HEK293 (cell line): ENCODE results near the gene GAD1.

Source experiments
- AEBP2 ChIP-seq: fragments of 450-650 bp; formaldehyde crosslinking; IDR thresholded peaks from 2 replicates; pipeline ENCODE4 v1.5.1; 2016; ENCODE audit warnings: missing biosample characterization, missing genetic modification characterization, borderline replicate concordance
- BCL11A ChIP-seq: fragments of 450-650 bp; formaldehyde crosslinking; IDR thresholded peaks from 2 replicates; pipeline ENCODE4 v1.5.1; 2016; ENCODE audit warnings: low read depth, missing biosample characterization, missing genetic modification characterization
- CTCF ChIP-seq: fragments of 450-650 bp; formaldehyde crosslinking; IDR thresholded peaks from 2 replicates; pipeline ENCODE4 v1.5.1; 2016; ENCODE audit warnings: missing biosample characterization, missing genetic modification characterization
- IKZF3 ChIP-seq: fragments of 450-650 bp; IDR thresholded peaks from 2 replicates; pipeline ENCODE4 v1.5.0; 2018; ENCODE audit warnings: missing biosample characterization, mild to moderate bottlenecking, missing genetic modification characterization, moderate library complexity
- KLF10 ChIP-seq: fragments of 450-650 bp; IDR thresholded peaks from 2 replicates; pipeline ENCODE4 v1.5.1; 2018; ENCODE audit warnings: missing biosample characterization, mild to moderate bottlenecking, missing genetic modification characterization
- KLF16 ChIP-seq: fragments of 450-650 bp; formaldehyde crosslinking; IDR thresholded peaks from 2 replicates; pipeline ENCODE4 v1.5.1; 2017; ENCODE audit warnings: missing biosample characterization, missing genetic modification characterization
- SP3 ChIP-seq: fragments of 450-650 bp; formaldehyde crosslinking; IDR thresholded peaks from 2 replicates; pipeline ENCODE4 v1.5.1; 2016; ENCODE audit warnings: missing biosample characterization, missing genetic modification characterization
- YY2 ChIP-seq: fragments of 450-650 bp; formaldehyde crosslinking; IDR thresholded peaks from 2 replicates; pipeline ENCODE4 v1.5.1; 2016; ENCODE audit warnings: missing biosample characterization, missing genetic modification characterization
- ZBTB11 ChIP-seq: fragments of 450-650 bp; formaldehyde crosslinking; conservative IDR thresholded peaks from 2 replicates; pipeline ENCODE4 v1.5.1; 2016; ENCODE audit warnings: low read depth, missing biosample characterization, missing genetic modification characterization
- ZBTB21 ChIP-seq: fragments of 450-650 bp; formaldehyde crosslinking; IDR thresholded peaks from 2 replicates; pipeline ENCODE4 v1.5.1; 2017; ENCODE audit warnings: missing biosample characterization, missing genetic modification characterization
- ZBTB26 ChIP-seq: fragments of 450-650 bp; formaldehyde crosslinking; optimal IDR thresholded peaks from 2 replicates; pipeline ENCODE3; 2016; ENCODE audit warnings: missing biosample characterization, mild to moderate bottlenecking, missing genetic modification characterization
- ZBTB7A ChIP-seq: fragments of 450-650 bp; formaldehyde crosslinking; IDR thresholded peaks from 2 replicates; pipeline ENCODE4 v1.5.1; 2016; ENCODE audit warnings: low read depth, missing biosample characterization, missing genetic modification characterization
- ZFP37 ChIP-seq: fragments of 450-650 bp; formaldehyde crosslinking; IDR thresholded peaks from 2 replicates; pipeline ENCODE4 v1.5.1; 2016; ENCODE audit warnings: missing biosample characterization, missing genetic modification characterization
- ZFP69B ChIP-seq: fragments of 450-650 bp; formaldehyde crosslinking; IDR thresholded peaks from 2 replicates; pipeline ENCODE4 v1.5.1; 2016; ENCODE audit warnings: missing biosample characterization, missing genetic modification characterization
- ZNF169 ChIP-seq: fragments of 450-650 bp; formaldehyde crosslinking; IDR thresholded peaks from 2 replicates; pipeline ENCODE4 v1.5.1; 2016; ENCODE audit warnings: missing biosample characterization, missing genetic modification characterization
- ZNF221 ChIP-seq: fragments of 450-650 bp; formaldehyde crosslinking; IDR thresholded peaks from 2 replicates; pipeline ENCODE4 v1.5.1; 2017; ENCODE audit warnings: missing biosample characterization, missing genetic modification characterization, borderline replicate concordance
- ZNF266 ChIP-seq: fragments of 450-650 bp; formaldehyde crosslinking; IDR thresholded peaks from 2 replicates; pipeline ENCODE4 v1.5.1; 2016; ENCODE audit warnings: missing biosample characterization, missing genetic modification characterization, low read depth
- ZNF274 ChIP-seq, 2 experiments: fragments of 200-500 bp in 1 of 2; fragments of 450-650 bp in 1 of 2; sonication (Bioruptor generic) in 1 of 2; formaldehyde crosslinking in 1 of 2; IDR thresholded peaks; 2 replicates each; pipeline versions ENCODE4 v1.5.1 to v1.6.1; 2014 to 2016; ENCODE audit warnings: borderline replicate concordance in 1 of 2, inconsistent platforms in 1 of 2, low read length in 1 of 2, missing biosample characterization in 1 of 2, missing genetic modification characterization in 1 of 2
- ZNF350 ChIP-seq: fragments of 450-650 bp; formaldehyde crosslinking; IDR thresholded peaks from 2 replicates; pipeline ENCODE4 v1.5.0; 2017; ENCODE audit warnings: missing biosample characterization, mild to moderate bottlenecking, missing genetic modification characterization
- ZNF501 ChIP-seq: fragments of 450-650 bp; formaldehyde crosslinking; IDR thresholded peaks from 2 replicates; pipeline ENCODE4 v1.5.1; 2016; ENCODE audit warnings: missing biosample characterization, missing genetic modification characterization
- ZNF510 ChIP-seq: fragments of 450-650 bp; formaldehyde crosslinking; IDR thresholded peaks from 2 replicates; pipeline ENCODE4 v1.5.1; 2018; ENCODE audit warnings: mild to moderate bottlenecking, missing genetic modification characterization, missing biosample characterization; ENCODE audit not compliant: insufficient replicate concordance
- ZNF513 ChIP-seq: fragments of 450-650 bp; IDR thresholded peaks from 2 replicates; pipeline ENCODE4 v1.5.1; 2018; ENCODE audit warnings: missing biosample characterization, missing genetic modification characterization
- ZNF610 ChIP-seq: fragments of 450-650 bp; formaldehyde crosslinking; IDR thresholded peaks from 2 replicates; pipeline ENCODE4 v1.5.1; 2016; ENCODE audit warnings: missing biosample characterization, missing genetic modification characterization, borderline replicate concordance
- ZNF623 ChIP-seq: fragments of 450-650 bp; formaldehyde crosslinking; IDR thresholded peaks from 2 replicates; pipeline ENCODE4 v1.5.1; 2016; ENCODE audit warnings: missing biosample characterization, missing genetic modification characterization
- ZNF660 ChIP-seq: fragments of 450-650 bp; IDR thresholded peaks from 2 replicates; pipeline ENCODE4 v1.5.1; 2018; ENCODE audit warnings: missing biosample characterization, mild to moderate bottlenecking, missing genetic modification characterization
- ZNF843 ChIP-seq: fragments of 450-650 bp; formaldehyde crosslinking; IDR thresholded peaks from 2 replicates; pipeline ENCODE4 v1.5.1; 2016; ENCODE audit warnings: missing biosample characterization, missing genetic modification characterization
- ZSCAN4 ChIP-seq: fragments of 450-650 bp; formaldehyde crosslinking; IDR thresholded peaks from 2 replicates; pipeline ENCODE4 v1.5.1; 2017; ENCODE audit warnings: missing biosample characterization, missing genetic modification characterization
- ZXDB ChIP-seq: fragments of 450-650 bp; formaldehyde crosslinking; IDR thresholded peaks from 2 replicates; pipeline ENCODE4 v1.5.1; 2016; ENCODE audit warnings: missing biosample characterization, missing genetic modification characterization

GAD1 gene

GRCh38 chr2:170770606-170771420 is 45.9 kb upstream of the GAD1 start (continued):
- TF ChIP-seq ZNF274 (IDR thresholded peaks at IDR 0.05; ENCODE audit: low read length) (no peak), ZNF274 (tag by site-specific recombination; IDR thresholded peaks at IDR 0.05; ENCODE audit: borderline replicate concordance) (no peak), AEBP2 (tag by site-specific recombination) (no peak), YY2 (tag by site-specific recombination) (no peak), ZNF169 (tag by site-specific recombination) (no peak), ZFP69B (tag by site-specific recombination) (0 out of 2 replicates have a peak, but pooled peaks have one; percentile 55), BCL11A (tag by site-specific recombination) (no peak), ZBTB21 (tag by site-specific recombination) (no peak), ZBTB26 (peak; percentile 87), ZFP37 (tag by site-specific recombination) (peak; percentile 71; the same call in 1 of the 2 replicates), IKZF3 (peak; percentile 55; the same call in 1 of the 2 replicates), ZNF623 (tag by site-specific recombination) (no peak), ZXDB (peak; percentile 73), ZNF513 (tag by site-specific recombination) (no peak), ZNF221 (tag by site-specific recombination) (no peak), KLF16 (tag by site-specific recombination) (peak; percentile 40; the same call in 1 of the 2 replicates), CTCF (tag by site-specific recombination) (peak; percentile 65), ZNF610 (peak; percentile 58; the same call in 1 of the 2 replicates), ZNF660 (tag by site-specific recombination) (0 out of 2 replicates have a peak, but pooled peaks have one; percentile 23), SP3 (peak; percentile 4; the same call in 1 of the 2 replicates), ZBTB11 (tag by site-specific recombination) (peak; percentile 39; the same call in 1 of the 2 replicates), ZSCAN4 (tag by site-specific recombination) (peak; percentile 35; the same call in 1 of the 2 replicates), KLF10 (tag by site-specific recombination) (peak; percentile 68), ZBTB7A (tag by site-specific recombination) (0 out of 2 replicates have a peak, but pooled peaks have one; percentile 38), ZNF843 (0 out of 2 replicates have a peak, but pooled peaks have one; percentile 22), ZNF266 (no peak), ZNF501 (tag by site-specific recombination) (0 out of 2 replicates have a peak, but pooled peaks have one; percentile 27), ZNF350 (no peak), ZNF510 (tag by site-specific recombination) (no peak)
